HepG2 (cell line): ENCODE results near the gene GABRB3.

Source experiments
- CTCF ChIP-seq: sonication (generic); formaldehyde crosslinking; IDR thresholded peaks from 2 replicates; pipeline ENCODE4 v1.5.0; 2020; ENCODE audit warnings: mild to moderate bottlenecking, missing genetic modification reagents, moderate library complexity
- NR3C1 ChIP-seq: sonication (generic); formaldehyde crosslinking; IDR thresholded peaks from 2 replicates; pipeline ENCODE4 v1.4.0; 2020; ENCODE audit warnings: missing genetic modification reagents
- ONECUT2 ChIP-seq: sonication (generic); formaldehyde crosslinking; IDR thresholded peaks from 2 replicates; pipeline ENCODE4 v1.4.0; 2020; ENCODE audit warnings: missing genetic modification reagents
- RBM22 ChIP-seq: fragments of 200-400 bp; formaldehyde crosslinking; optimal IDR thresholded peaks from 2 replicates; pipeline ENCODE3; 2017; ENCODE audit warnings: mild to moderate bottlenecking, low read length, moderate library complexity
- SRF ChIP-seq: IDR thresholded peaks from 2 replicates; pipeline ENCODE4 v1.6.1; 2011; ENCODE audit warnings: mild to moderate bottlenecking, low read depth, low read length, moderate library complexity
- ZBTB49 ChIP-seq: sonication (generic); formaldehyde crosslinking; IDR thresholded peaks from 2 replicates; pipeline ENCODE4 v1.4.0; 2020; ENCODE audit warnings: missing genetic modification reagents, borderline replicate concordance
- ZNF652 ChIP-seq: IDR thresholded peaks from 2 replicates; pipeline ENCODE4 v1.6.1; 2016; ENCODE audit warnings: low read depth, borderline replicate concordance

DNA sequence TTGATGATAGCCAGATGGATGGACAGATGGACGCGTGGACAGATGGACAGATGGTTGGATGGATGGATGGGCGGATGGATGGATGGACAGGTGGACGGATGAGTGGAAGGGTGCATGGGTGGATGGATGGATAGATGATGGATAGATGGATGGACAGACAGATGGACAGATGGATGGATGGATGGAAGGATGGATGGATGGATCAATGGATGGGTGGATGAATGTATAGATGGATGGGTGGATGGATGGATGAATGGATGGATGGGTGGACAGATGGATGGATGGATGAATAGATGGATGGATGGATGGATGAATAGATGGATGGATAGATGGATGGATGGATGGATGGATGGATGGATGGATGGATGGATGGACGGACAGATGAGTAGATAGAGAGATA lies 40.9 kb downstream of the GABRB3 start:
- TF ChIP-seq SRF (no peak), ONECUT2 (no peak), CTCF (CRISPR knock-in tag) (no peak), RBM22 (no peak), ZBTB49 (CRISPR knock-in tag) (no peak), NR3C1 (no peak), ZNF652 (no peak)
